ENCODE measurements around the gene ARID1B. TPM values are rescaled to one million over a fixed set of nuclear protein-coding genes. Genes with fewer than 3 reads are reported as not detected.

The ARID1B gene
- total and polyA plus RNA-seq, 2 of the 4 experiments (the other 2 are of a cell fraction) = 14.5 to 20.1 TPM

DNA sequence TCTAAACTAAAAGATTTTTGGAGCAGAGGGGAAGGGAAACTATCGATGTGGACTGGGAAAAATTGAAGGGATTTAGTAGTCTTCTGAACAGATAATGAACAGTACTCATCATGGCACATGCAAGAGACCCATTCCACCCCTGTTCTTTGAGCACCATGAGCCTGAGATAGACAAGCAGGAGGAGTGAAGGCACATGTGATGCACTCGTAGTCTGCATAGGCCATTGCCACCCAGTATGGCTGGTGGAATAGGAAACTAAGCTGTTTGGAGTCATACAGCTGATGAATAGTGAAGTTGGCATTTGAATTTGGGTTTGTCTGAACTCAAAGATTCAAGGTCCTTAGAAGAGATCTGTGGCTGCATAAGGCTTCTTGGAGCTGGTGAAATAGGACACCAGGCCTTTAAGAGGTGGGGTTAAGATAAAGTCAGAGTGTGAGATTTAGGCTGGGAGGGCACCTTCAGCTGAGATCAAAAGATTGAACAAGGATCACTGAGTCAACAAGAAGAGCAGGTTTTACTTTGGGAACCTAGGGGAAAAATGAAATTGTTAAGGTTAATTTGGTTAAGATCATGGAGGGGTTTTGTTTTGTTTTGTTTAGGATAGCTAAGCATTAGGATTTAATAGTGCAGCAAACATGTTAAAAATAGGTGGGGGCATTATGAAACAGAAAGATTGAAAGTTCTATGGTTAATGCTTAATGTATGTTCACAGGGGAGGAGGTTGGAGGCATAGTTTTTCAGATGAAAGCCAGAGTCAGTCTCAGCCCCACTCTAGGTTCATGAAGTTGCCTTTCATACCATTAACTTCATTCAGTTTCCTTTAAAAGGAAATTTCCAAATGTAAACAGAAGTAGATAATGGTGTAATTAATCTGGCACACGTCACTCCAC, 148.8 kb downstream of the ARID1B start:
- H3K23ac ChIP-seq (ENCODE audit: low read depth, low read length) = 0 out of 2 replicates have a peak overlapping the region, but pooled peaks have one; percentile 24
- H3K4me2 ChIP-seq (ENCODE audit: low read depth, low read length) = peak overlapping the region; percentile 56; the same call in 1 of the 2 replicates
- ChIA-PET POLR2A (ENCODE audit: unreplicated experiment) (no interaction called here), CTCF (interaction anchor here (1.7 kb wide), 1 partner anchor 12 kb away, joined by 3 read pairs; no protein-coding TSS in a partner anchor)
- H3K4me3 ChIP-seq (ENCODE audit: insufficient read depth, low read depth, low read length) = no peak overlapping the region
- H2BK20ac ChIP-seq (ENCODE audit: low read depth, low read length) = no peak overlapping the region
- peak; percentile 49; the same call in 1 of the 2 replicates for ATAC-seq (ENCODE audit: low read depth)
- peaks cover 46 to 62% of the 10 kb centered on the region in 2 experiments for H3K79me1 ChIP-seq (ENCODE audit: low read depth in 1 of 2, low read length in 2 of 2)
- H3K9me1 ChIP-seq (ENCODE audit: insufficient read depth, low read length) = peaks cover 6% of the 10 kb centered on the region; the same call in 1 of the 2 replicates
- peaks cover 3% of the 10 kb centered on the region for H3K4me1 ChIP-seq (ENCODE audit: control insufficient read depth, insufficient read depth, low read length)
- H4K91ac ChIP-seq (ENCODE audit: insufficient read depth, low read depth, low read length) = no peak overlapping the region
- no peak overlapping the region for H3K27ac ChIP-seq (ENCODE audit: insufficient read depth, low read length)
- TF ChIP-seq, protein P1, sequence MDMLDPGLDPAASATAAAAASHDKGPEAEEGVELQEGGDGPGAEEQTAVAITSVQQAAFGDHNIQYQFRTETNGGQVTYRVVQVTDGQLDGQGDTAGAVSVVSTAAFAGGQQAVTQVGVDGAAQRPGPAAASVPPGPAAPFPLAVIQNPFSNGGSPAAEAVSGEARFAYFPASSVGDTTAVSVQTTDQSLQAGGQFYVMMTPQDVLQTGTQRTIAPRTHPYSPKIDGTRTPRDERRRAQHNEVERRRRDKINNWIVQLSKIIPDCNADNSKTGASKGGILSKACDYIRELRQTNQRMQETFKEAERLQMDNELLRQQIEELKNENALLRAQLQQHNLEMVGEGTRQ (IDR thresholded peaks at IDR 0.05; ENCODE audit: low read depth, low read length) = peak; percentile 7; the same call in 1 of the 2 replicates
- no peak for TF ChIP-seq POLR2A (IDR thresholded peaks at IDR 0.05; ENCODE audit: low read depth, low read length)
- no peak for TF ChIP-seq FOS (IDR thresholded peaks at IDR 0.05; ENCODE audit: low read depth, low read length)
- no peak for TF ChIP-seq MAFK (IDR thresholded peaks at IDR 0.05; ENCODE audit: low read depth, low read length)
- H2BK15ac ChIP-seq (ENCODE audit: low read depth, low read length) = no peak overlapping the region
- intact Hi-C loops (cut with micrococcal nuclease) = no loop called here
- H4K5ac ChIP-seq (ENCODE audit: low read depth, low read length) = 0 out of 2 replicates have a peak overlapping the region, but pooled peaks have one; percentile 68
- H3K36me3 ChIP-seq (ENCODE audit: control insufficient read depth, insufficient read depth, low read length) = no peaks in the 10 kb centered on the region
- dilution Hi-C loops (cut with HindIII; ENCODE audit: low sequenced_read_pairs, unreplicated experiment) = no loop called here
- DNase-seq = no peak
- H3K18ac ChIP-seq (ENCODE audit: low read depth, low read length) = no peak overlapping the region
- in situ Hi-C loops (cut with MboI; ENCODE audit: low sequenced_read_pairs) = no loop called here
- no peak overlapping the region for H4K8ac ChIP-seq (ENCODE audit: low read depth in 2 of 2, low read length in 2 of 2)
- H2AFZ ChIP-seq (replicated peaks; ENCODE audit: low read length, poor library complexity) = no peak overlapping the region
- no peak overlapping the region for H2BK120ac ChIP-seq (ENCODE audit: low read depth, low read length)
- peaks cover 22% of the 10 kb centered on the region for H4K20me1 ChIP-seq (ENCODE audit: insufficient read depth, low read length)
- no peak overlapping the region for H2AK9ac ChIP-seq (replicated peaks; ENCODE audit: low read depth, low read length, poor library complexity)
- H3K56ac ChIP-seq (ENCODE audit: extremely low read depth, insufficient read depth, low read length) = no peak overlapping the region
- H3K27me3 ChIP-seq (ENCODE audit: control insufficient read depth, insufficient read depth, low read length) = no peaks in the 10 kb centered on the region
- H3K9ac ChIP-seq (ENCODE audit: low read depth, low read length) = no peak overlapping the region
- H3K9me3 ChIP-seq (ENCODE audit: control insufficient read depth, insufficient read depth, low read length) = no peaks in the 10 kb centered on the region
- WGBS, 2 experiments (ENCODE audit: extremely low coverage in 2 of 2, insufficient read length in 1 of 2) = 83% methylated on average over 1 of the region's 3 CpGs; no CpG with 5 or more reads in 1 of the 2 experiments
- no TSS peak for BruUV-seq (replicated peaks)
- H3K14ac ChIP-seq (replicated peaks; ENCODE audit: low read depth, low read length) = no peak overlapping the region
- no peak overlapping the region for H2BK5ac ChIP-seq (ENCODE audit: low read depth, low read length, poor library complexity, severe bottlenecking)
- no peak overlapping the region for H2AK5ac ChIP-seq (ENCODE audit: low read depth, low read length)
- no peak overlapping the region for H3K4ac ChIP-seq (ENCODE audit: low read depth, low read length)

Data from IMR-90 (cell line).